ENCODE measurements around the gene TPM3. TPM values are rescaled to one million over a fixed set of nuclear protein-coding genes. Genes with fewer than 3 reads are reported as not detected.
"Not testable (repeated sequence)": the region's sequence is repeated elsewhere in the genome, so short reads cannot be mapped to it uniquely, and the experiment has no call there.

Gene TPM3
- total RNA-seq, 1 donor from 2014 or later, result 213 TPM

- ATAC-seq, result no peak
Observed at GRCh38 chr1:154159554-154159953, 32.3 kb downstream of the TPM3 start.

- ATAC-seq, result no peak
Observed at GRCh38 chr1:154158307-154159125, 33.4 kb downstream of the TPM3 start.

GRCh38 chr1:154157520-154158306, 34.2 kb downstream of the TPM3 start:
- ATAC-seq, result peak; percentile 33

- ATAC-seq, result peak; percentile 37
Observed at GRCh38 chr1:154155251-154155650, 36.6 kb downstream of the TPM3 start.

GRCh38 chr1:154154534-154155191, 37.2 kb downstream of the TPM3 start, which contains the start of gene NUP210L:
Gene NUP210L (minus strand): TSS chr1:154155073.
- ATAC-seq, result peak; percentile 52

- ATAC-seq, result no peak
Observed at GRCh38 chr1:154154053-154154452, 37.8 kb downstream of the TPM3 start.

- no peak for ATAC-seq
Observed at GRCh38 chr1:154151311-154151710, 40.6 kb downstream of the TPM3 start.

GRCh38 chr1:154148807-154149206, 43.1 kb downstream of the TPM3 start:
- ATAC-seq, result no peak

GRCh38 chr1:154147505-154147904, 44.4 kb downstream of the TPM3 start:
- ATAC-seq, result not testable (repeated sequence)

GRCh38 chr1:154145986-154146385, 45.9 kb downstream of the TPM3 start:
- ATAC-seq, result no peak

GRCh38 chr1:154142358-154142757, 49.5 kb downstream of the TPM3 start:
- ATAC-seq, result no peak

GRCh38 chr1:154141240-154141639, 50.7 kb downstream of the TPM3 start:
- ATAC-seq, result no peak

GRCh38 chr1:154137888-154138287, 54.0 kb downstream of the TPM3 start:
- ATAC-seq, result no peak

GRCh38 chr1:154133256-154133655, 58.6 kb downstream of the TPM3 start:
- no peak for ATAC-seq

- no peak for ATAC-seq
Observed at GRCh38 chr1:154129391-154129970, 62.4 kb downstream of the TPM3 start.

GRCh38 chr1:154123205-154123604, 68.7 kb downstream of the TPM3 start:
- ATAC-seq, result not testable (repeated sequence)

GRCh38 chr1:154117642-154118041, 74.3 kb downstream of the TPM3 start:
- ATAC-seq, result no peak

- no peak for ATAC-seq
Observed at GRCh38 chr1:154115180-154115579, 76.7 kb downstream of the TPM3 start.
